K562 (cell line): Measurements from ENCODE around the gene TNK2. TPM values are rescaled to one million over a fixed set of nuclear protein-coding genes. Genes with fewer than 3 reads are reported as not detected.

Experiments used
- ATF7 ChIP-seq: fragments of 450-650 bp; IDR thresholded peaks from 2 replicates; pipeline ENCODE4 v1.7.1; 2014; ENCODE audit warnings: mild to moderate bottlenecking, moderate library complexity
- CBFA2T2 ChIP-seq: fragments of 450-650 bp; conservative IDR thresholded peaks from 2 replicates; pipeline ENCODE4 v1.6.1; 2017; ENCODE audit warnings: mild to moderate bottlenecking
- DPF2 ChIP-seq: fragments of 450-650 bp; IDR thresholded peaks from 2 replicates; pipeline ENCODE4 v1.6.1; 2016
- ESRRA ChIP-seq: fragments of 450-650 bp; IDR thresholded peaks from 2 replicates; pipeline ENCODE4 v1.6.1; 2014; ENCODE audit warnings: low read depth, mild to moderate bottlenecking, moderate library complexity, borderline replicate concordance
- FOXM1 ChIP-seq, 2 experiments: fragments of 450-650 bp in 1 of 2; sonication (generic) in 1 of 2; formaldehyde crosslinking in 1 of 2; IDR thresholded peaks; 2 replicates each; pipeline versions ENCODE4 v1.6.1 to v1.9.0; 2017 to 2022; ENCODE audit warnings: low read depth in 2 of 2, mild to moderate bottlenecking in 2 of 2, missing genetic modification reagents in 1 of 2, moderate library complexity in 1 of 2
- MAFK ChIP-seq: IDR thresholded peaks from 2 replicates; pipeline ENCODE4 v1.6.1; 2011; ENCODE audit warnings: low read length, improper control_type of control experiment
- MTA3 ChIP-seq: fragments of 450-650 bp; formaldehyde crosslinking; IDR thresholded peaks from 2 replicates; pipeline ENCODE4 v1.6.1; 2017; ENCODE audit warnings: mild to moderate bottlenecking, borderline replicate concordance
- NR2F6 ChIP-seq: fragments of 450-650 bp; formaldehyde crosslinking; IDR thresholded peaks from 2 replicates; pipeline ENCODE4 v1.4.0; 2020; ENCODE audit warnings: mild to moderate bottlenecking
- SMARCA4 ChIP-seq: fragments of 450-650 bp; IDR thresholded peaks from 2 replicates; pipeline ENCODE4 v1.6.1; 2016
- SRF ChIP-seq, 2 experiments: fragments of 250-450, 450-650 bp in 1 of 2; sonication (Bioruptor Pico) in 1 of 2; sonication (generic) in 1 of 2; formaldehyde crosslinking; IDR thresholded peaks; 2 replicates each; pipeline versions ENCODE4 v1.5.0 to v1.5.1; 2020 to 2022; ENCODE audit warnings: mild to moderate bottlenecking in 1 of 2, missing genetic modification reagents in 1 of 2
- TRIM24 ChIP-seq, 2 experiments: fragments of 450-650 bp; IDR thresholded peaks; 2 replicates each; pipeline ENCODE4 v1.6.1; 2016
- XRCC3 ChIP-seq: fragments of 450-650 bp; IDR thresholded peaks from 2 replicates; pipeline ENCODE4 v1.6.1; 2017; ENCODE audit warnings: mild to moderate bottlenecking, moderate library complexity
- ZNF785 ChIP-seq: fragments of 250-450 bp; sonication (Bioruptor Pico); IDR thresholded peaks from 2 replicates; pipeline ENCODE4 v1.4.0; 2020; ENCODE audit warnings: mild to moderate bottlenecking
- polyA plus RNA-seq, 8 experiments: library from polyadenylated mRNA; depleted of rRNA in 4 of 8; stranded (reverse) in 5 of 8; unstranded in 3 of 8; fragments of >200 nt; fragmentation: Nextera tagmentation in 2 of 8; fragmentation: Illumina TruSeq in 1 of 8; extraction: Ambion mirVana in 2 of 8; extraction: Trizol in 1 of 8; gene quantifications; 2 replicates each; pipeline versions ENCODE4 v1.2.1 to v1.2.3, GENCODE V29; 2011 to 2014; ENCODE audit warnings: inconsistent platforms in 1 of 8, missing spikeins in 1 of 8
- total RNA-seq, 7 experiments: library from RNA; depleted of rRNA in 6 of 7; stranded (reverse); fragments of >200 nt in 6 of 7; fragmentation: Illumina TruSeq in 2 of 7; extraction: Trizol in 2 of 7; gene quantifications; 2 replicates each; pipeline versions ENCODE4 v1.2.1 to v1.2.3, GENCODE V29; 2011 to 2021; ENCODE audit warnings: low replicate concordance in 1 of 7
- TF ChIP-seq, protein P1 (sequence below): fragments of 200-800 bp; sonication (Bioruptor generic); IDR thresholded peaks from 2 replicates; pipeline ENCODE4 v1.6.1; 2017; ENCODE audit warnings: missing genetic modification characterization, missing compliant biosample characterization
- TF ChIP-seq, protein P2 (sequence below), 2 experiments: fragments of 450-650 bp; IDR thresholded peaks; 2 replicates each; pipeline ENCODE4 v1.6.1; 2018; ENCODE audit warnings: mild to moderate bottlenecking in 2 of 2, low read depth in 1 of 2; ENCODE audit not compliant: partially characterized antibody in 2 of 2

Gene TNK2
- total and polyA plus RNA-seq, 9 of the 15 experiments (the other 6 are each of a cell fraction or from before 2014, with no cell fraction given): 0.03 to 33.8 (median 6.5) TPM

DNA sequence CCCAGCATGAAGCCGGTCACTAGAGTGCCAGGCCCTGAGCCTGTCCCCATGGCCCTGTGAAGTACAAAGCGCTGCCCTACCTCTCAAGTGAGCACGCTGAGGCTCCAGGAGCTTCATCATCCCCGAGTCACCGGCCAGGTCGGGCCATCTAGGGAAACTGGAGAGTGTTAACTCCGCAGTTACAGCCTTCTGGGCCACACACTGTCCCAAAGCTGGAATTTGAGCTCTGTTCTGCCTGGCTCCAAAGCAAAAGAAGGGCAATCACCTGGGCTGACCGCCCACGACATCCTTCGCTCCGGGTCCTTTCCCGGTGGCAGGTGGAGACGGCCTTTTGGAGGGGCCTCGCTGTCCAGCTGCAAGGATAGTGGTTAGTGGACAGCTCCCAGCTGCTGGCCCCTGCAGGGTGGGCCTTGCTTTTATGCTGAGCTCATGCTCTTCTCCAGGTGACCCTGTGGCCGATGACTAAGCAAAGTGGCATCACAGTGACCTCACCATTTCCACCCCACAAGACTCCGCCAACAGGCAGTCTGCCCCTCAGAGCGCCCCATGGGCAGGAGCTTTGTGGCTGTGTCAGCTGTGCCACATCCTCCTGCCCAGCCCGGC lies 93.1 kb downstream of the TNK2 start (continued):
- TF ChIP-seq, protein P1, sequence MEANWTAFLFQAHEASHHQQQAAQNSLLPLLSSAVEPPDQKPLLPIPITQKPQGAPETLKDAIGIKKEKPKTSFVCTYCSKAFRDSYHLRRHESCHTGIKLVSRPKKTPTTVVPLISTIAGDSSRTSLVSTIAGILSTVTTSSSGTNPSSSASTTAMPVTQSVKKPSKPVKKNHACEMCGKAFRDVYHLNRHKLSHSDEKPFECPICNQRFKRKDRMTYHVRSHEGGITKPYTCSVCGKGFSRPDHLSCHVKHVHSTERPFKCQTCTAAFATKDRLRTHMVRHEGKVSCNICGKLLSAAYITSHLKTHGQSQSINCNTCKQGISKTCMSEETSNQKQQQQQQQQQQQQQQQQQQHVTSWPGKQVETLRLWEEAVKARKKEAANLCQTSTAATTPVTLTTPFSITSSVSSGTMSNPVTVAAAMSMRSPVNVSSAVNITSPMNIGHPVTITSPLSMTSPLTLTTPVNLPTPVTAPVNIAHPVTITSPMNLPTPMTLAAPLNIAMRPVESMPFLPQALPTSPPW (CRISPR knock-in tag): 0 out of 2 replicates have a peak, but pooled peaks have one; percentile 6
- TF ChIP-seq FOXM1 (IDR thresholded peaks at IDR 0.05; ENCODE audit: low read depth): no peak
- no peak for TF ChIP-seq FOXM1 (CRISPR knock-in tag; IDR thresholded peaks at IDR 0.05; ENCODE audit: low read depth)
- peak; percentile 85 for TF ChIP-seq MAFK
- TF ChIP-seq NR2F6: no peak
- 0 out of 2 replicates have a peak, but pooled peaks have one; percentile 33 for TF ChIP-seq MTA3
- TF ChIP-seq ZNF785 (CRISPR knock-in tag): no peak
- TF ChIP-seq DPF2: peak; percentile 50; the same call in 1 of the 2 replicates
- TF ChIP-seq XRCC3: no peak
- TF ChIP-seq, protein P2, sequence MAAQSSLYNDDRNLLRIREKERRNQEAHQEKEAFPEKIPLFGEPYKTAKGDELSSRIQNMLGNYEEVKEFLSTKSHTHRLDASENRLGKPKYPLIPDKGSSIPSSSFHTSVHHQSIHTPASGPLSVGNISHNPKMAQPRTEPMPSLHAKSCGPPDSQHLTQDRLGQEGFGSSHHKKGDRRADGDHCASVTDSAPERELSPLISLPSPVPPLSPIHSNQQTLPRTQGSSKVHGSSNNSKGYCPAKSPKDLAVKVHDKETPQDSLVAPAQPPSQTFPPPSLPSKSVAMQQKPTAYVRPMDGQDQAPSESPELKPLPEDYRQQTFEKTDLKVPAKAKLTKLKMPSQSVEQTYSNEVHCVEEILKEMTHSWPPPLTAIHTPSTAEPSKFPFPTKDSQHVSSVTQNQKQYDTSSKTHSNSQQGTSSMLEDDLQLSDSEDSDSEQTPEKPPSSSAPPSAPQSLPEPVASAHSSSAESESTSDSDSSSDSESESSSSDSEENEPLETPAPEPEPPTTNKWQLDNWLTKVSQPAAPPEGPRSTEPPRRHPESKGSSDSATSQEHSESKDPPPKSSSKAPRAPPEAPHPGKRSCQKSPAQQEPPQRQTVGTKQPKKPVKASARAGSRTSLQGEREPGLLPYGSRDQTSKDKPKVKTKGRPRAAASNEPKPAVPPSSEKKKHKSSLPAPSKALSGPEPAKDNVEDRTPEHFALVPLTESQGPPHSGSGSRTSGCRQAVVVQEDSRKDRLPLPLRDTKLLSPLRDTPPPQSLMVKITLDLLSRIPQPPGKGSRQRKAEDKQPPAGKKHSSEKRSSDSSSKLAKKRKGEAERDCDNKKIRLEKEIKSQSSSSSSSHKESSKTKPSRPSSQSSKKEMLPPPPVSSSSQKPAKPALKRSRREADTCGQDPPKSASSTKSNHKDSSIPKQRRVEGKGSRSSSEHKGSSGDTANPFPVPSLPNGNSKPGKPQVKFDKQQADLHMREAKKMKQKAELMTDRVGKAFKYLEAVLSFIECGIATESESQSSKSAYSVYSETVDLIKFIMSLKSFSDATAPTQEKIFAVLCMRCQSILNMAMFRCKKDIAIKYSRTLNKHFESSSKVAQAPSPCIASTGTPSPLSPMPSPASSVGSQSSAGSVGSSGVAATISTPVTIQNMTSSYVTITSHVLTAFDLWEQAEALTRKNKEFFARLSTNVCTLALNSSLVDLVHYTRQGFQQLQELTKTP (IDR thresholded peaks at IDR 0.05; ENCODE audit: low read depth in 1 of 2, partially characterized antibody in 2 of 2): no peak
- TF ChIP-seq CBFA2T2: no peak; the same call in 1 of the 2 replicates
- peak in 1 of 2 experiments; percentile 58; a peak in 1 of 4 replicates for TF ChIP-seq TRIM24 (IDR thresholded peaks at IDR 0.05)
- TF ChIP-seq ATF7: peak; percentile 92
- TF ChIP-seq ESRRA: 0 out of 2 replicates have a peak, but pooled peaks have one; percentile 20
- no peak for TF ChIP-seq SRF (CRISPR knock-in tag; IDR thresholded peaks at IDR 0.05)
- TF ChIP-seq SMARCA4: peak; percentile 55
